A549 (cell line): ENCODE results near the gene DLG2.

Source experiments
- CTCF ChIP-seq: fragments of >200 bp; sonication (Bioruptor Twin); formaldehyde crosslinking; IDR thresholded peaks from 3 replicates; pipeline ENCODE4 v1.5.1; 2016
- EP300 ChIP-seq, 2 experiments: fragments of >200 bp; sonication (Bioruptor Twin); formaldehyde crosslinking; IDR thresholded peaks; 2 replicates in 1 of 2; 3 replicates in 1 of 2; pipeline ENCODE4 v1.6.1; 2016 to 2017
- NFE2L2 ChIP-seq: fragments of 150-350 bp; conservative IDR thresholded peaks from 2 replicates; pipeline ENCODE4 v1.6.1; 2014; ENCODE audit warnings: low read length
- POLR2A ChIP-seq: IDR thresholded peaks from 2 replicates; pipeline ENCODE4 v1.6.1; 2012; ENCODE audit warnings: mild to moderate bottlenecking, low read length
- ZFP36 ChIP-seq: fragments of 450-650 bp; IDR thresholded peaks from 2 replicates; pipeline ENCODE4 v1.6.1; 2014; ENCODE audit warnings: borderline replicate concordance; ENCODE audit not compliant: partially characterized antibody

DNA sequence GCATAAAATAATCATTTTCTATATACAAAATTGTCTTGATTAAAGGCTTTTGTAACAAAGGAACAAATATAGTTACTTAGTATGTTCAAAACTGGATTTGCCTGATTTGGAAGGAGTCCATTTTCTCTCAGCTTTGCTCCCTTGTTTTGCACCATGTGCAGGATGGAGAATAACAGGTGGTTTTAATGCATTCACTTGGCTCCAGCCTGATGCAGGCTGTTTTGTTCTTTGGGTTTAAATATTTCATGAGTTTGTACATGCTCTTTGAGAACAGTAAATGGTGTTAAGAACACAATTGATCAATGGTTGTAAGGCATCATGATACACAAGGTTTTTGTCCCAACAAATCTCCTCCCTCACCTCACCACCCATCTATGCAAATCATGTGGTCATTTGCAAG is 1454.1 kb downstream of the DLG2 start:
- no peak for TF ChIP-seq CTCF
- no peak for TF ChIP-seq ZFP36
- no peak for TF ChIP-seq EP300 (IDR thresholded peaks at IDR 0.05)
- no peak for TF ChIP-seq NFE2L2
- no peak for TF ChIP-seq POLR2A
